Right lung (tissue), 5 donors: Measurements from ENCODE around the gene FMNL2. TPM values are rescaled to one million over a fixed set of nuclear protein-coding genes. Genes with fewer than 3 reads are reported as not detected.
"Not testable (repeated sequence)": the region's sequence is repeated elsewhere in the genome, so short reads cannot be mapped to it uniquely, and the experiment has no call there.

Experiments used
- DNase-seq, 2 donors: peaks; one replicate each; pipeline ENCODE4 v3.0.0-alpha.2; 2013
- polyA plus RNA-seq, 5 donors: library from polyadenylated mRNA; unstranded; fragments of 120-200 nt; gene quantifications; one replicate each; pipeline versions ENCODE4 v1.2.1 to v1.2.3, GENCODE V29; 2013; ENCODE audit warnings: inconsistent platforms in 1 of 5, low replicate concordance in 1 of 5; ENCODE audit not compliant: insufficient read length in 5 of 5, insufficient read depth in 1 of 5

The FMNL2 gene
- polyA plus RNA-seq, 5 donors = 51.4 to 89.6 (median 77.5) TPM

DNA sequence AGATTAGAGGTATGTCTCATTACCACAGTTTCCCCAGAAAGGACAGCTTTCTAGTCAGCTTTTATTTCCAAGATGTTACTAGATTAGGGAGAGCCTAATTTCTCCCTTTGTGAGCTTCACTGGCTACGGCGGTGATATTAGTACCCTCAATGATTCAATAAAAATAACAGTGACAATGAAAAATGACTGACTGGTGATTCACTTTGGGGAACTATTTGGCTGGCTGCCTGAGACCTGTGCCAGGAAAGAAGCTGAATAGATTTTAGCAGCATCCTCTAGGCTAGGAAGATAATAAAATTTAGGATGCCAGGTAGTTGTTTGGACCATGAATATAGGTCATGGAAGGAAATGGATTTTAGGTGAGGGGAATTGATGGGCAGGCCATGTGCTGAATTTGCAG lies 178.7 kb downstream of the FMNL2 start:
- DNase-seq = no peak

DNA sequence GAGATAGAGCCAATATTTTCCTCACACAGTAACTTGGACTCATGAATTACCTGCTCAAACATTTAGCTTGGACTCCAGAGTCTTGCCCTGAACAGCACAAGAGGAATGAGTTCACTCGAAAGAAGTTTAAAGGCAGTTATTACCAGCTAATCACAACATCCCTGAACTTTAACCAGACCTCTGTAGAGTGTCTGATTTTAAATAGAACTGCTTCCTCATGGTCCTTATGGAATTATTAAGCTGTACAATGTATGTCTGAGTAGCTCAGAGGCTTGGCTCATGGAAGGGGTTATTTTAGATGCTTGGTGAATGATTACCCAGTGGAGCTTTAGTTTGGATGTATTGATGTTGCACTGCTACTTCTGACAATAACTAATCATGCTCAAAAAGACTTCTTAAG lies 183.1 kb downstream of the FMNL2 start:
- no peak for DNase-seq

DNA sequence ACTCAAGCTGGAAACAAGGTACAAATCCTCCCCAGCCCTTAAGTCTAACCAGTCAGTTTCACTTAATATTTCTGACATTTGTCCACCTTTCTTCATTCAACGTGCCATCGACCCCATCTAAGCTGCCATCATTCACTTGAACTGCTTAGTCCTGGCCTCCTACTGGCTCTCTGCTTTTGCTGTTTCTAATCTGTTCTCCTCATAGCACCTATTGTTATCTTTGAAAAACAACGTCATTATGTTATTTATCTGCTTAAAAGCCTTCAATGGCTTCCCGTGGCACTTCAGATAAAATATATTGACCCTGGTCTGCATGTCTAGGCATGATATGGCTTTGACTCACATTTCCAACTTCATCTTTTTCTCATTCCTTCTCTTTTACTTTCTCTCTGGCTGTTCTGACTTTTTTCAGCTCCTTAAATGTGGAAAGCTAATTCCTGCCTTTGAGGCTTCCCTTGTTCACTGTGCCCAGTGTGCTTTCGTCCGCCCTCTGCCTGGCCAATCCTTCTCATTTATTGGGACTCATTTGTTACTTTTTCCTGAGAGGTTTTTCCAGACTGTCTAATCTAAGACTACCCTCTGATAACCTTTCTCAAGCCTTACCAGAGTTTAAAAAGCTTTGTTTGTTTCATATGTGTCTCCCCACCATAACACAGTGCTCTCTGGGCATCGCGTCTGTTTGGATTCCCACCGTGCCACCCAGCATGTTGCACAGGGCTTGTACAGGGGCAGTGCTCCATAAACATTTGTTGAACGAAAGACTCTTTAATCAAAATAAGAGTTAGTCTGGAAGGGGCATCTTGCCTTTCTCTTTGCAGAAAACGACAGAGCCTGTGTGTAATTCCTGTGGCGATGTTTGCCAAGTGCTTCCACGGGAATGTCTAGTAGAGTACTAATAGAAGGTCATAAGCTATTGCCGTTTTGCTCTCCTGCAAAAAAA lies 183.9 kb downstream of the FMNL2 start:
- no peak for DNase-seq

DNA sequence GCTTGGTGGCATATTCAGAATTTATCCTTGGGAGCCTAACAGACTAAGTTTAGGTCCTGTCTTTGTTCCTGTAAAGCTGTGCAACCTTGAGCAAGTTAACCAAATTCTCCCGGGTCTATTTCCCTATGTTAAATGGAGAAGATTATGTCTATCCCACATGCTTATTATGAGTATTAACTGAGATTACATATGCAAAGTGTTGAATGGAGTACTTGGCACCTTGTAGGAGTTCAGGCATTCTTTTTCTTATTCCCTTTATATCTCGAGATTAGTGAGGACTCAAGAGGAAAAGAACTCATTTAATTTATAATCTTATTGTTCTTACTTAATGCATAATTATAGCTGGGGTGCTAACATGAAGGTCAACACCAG lies 184.6 kb downstream of the FMNL2 start:
- no peak for DNase-seq

DNA sequence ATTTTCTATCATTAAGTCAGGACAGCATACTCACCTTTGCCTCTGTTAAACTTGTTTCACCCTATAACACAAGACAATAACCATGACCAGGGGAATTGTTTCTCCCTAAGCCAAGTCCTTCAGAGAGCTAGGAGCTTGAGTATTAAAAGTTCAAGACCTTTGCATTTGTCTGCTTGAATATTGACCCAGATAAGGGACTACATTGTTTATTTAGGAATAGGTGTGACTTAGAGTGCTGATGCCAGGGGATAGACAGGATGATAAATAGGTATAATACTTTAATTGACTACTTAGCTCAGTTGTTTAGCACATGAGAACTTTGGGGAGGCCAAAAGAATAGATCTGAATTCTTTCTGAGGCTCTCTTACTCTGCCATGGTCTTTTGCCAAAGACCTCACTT lies 185.8 kb downstream of the FMNL2 start:
- DNase-seq = no peak

DNA sequence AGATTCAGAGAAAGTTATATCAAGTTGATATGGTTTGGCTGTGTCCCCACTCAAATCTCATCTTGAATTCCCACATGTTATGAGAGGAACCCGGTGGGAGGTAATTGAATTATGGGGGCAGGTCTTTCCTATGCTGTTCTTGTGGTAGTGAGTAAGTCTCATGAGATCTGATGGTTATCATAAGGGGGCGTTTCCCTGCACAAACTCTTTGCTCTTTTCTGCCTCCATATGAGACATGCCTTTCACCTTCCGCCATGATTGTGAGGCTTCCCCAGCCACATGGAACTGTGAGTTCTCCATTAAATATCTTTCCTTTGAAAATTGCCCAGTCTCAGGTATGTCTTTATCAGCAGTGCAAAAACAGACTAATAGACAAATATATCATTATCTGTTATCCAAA lies 187.5 kb downstream of the FMNL2 start:
- not testable (repeated sequence) for DNase-seq

DNA sequence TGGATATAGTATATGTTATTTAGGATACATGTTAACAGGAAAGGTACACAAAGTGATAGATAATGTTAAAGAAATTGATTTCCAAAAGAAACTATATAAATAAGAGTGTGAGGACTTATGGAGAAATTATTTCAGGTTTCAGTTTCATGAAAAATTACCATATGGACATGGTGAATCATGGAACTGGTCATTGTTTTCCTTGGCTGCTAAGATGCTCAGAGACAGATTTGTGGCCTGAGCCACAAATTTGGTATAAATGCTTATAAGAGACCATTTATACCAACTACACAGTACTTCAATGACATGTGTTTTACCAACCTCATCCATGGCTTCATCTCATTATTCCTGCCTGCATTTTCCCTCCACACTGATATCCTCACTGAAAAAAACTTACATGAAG lies 188.1 kb downstream of the FMNL2 start:
- DNase-seq = no peak

DNA sequence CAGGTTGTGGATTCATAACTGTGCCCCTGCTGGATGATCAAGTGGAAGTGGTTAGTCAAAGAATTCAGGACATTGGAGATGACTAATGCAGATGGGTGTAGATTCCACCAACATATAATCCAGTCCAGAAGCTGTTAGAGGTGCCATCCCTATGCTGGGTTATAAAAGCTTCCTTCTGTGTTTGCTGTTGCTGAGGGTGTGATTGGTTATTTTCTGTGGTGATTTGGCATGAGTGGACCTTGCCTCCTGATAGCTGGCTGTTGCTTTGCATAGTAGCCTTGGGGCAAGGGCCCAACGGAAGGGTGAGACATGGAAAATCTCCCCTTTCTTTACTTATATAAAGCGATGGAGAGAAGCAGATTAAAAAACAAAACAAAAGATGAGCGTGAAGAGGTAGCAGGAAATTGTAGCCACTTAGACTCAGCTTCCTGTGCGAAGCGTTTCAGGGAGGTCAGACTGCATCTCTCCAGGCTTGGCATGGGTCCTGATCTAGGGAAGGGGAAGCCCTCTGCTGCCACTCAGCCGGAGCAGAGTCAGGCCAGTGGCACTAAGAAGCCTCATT lies 190.4 kb downstream of the FMNL2 start:
- DNase-seq = no peak

DNA sequence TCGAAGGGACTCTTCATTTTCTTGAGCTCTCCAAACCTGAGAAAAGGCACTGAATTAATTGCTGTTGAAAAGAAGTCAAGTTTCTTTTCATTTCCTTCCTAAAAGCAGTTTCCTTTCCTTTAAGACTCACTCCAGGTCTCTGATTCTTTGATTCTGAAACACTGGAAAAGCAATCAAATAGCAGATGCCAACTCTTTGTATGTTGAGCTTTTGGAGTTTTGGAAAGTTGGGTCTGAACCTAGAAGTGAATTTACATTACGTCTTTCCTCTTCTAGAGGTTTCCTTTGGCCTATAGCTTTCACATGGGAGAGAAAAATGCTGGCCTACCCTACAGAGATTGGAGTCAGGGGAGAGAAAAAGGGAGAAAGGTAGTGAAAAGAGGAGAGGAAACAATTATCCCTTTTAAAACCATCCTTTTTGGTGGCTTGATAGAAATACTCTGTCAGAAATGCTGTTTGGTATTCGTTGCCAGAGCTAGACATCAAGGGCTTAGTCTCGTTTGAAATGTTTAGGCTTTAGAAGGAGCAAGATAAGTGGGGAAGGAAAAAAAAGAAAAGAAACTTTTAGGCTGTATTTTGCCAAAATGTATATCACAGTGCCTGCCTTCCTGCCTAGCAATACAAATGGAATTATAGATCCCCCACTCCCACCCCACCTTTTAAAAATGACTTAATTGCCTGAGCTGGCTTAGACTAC lies 194.6 kb downstream of the FMNL2 start:
- no peak for DNase-seq

DNA sequence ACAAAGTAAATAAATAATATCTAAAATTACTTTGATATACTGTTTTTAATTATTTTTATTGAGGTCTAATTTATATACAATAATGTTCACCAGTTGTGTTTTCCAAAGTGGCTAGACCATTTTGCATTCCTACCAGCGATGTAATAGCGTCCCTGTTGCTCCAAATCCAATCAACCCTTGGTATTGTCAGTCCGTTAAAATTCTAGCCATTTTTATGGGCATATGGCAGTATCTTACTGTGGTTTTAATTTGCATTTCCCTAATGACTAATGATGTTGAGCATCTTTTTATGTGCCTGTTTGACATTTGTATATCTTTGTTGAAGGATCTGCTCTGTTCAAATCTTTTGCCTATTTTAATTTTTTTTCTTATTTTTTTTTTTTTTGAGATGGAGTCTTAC lies 197.3 kb downstream of the FMNL2 start:
- no peak for DNase-seq

DNA sequence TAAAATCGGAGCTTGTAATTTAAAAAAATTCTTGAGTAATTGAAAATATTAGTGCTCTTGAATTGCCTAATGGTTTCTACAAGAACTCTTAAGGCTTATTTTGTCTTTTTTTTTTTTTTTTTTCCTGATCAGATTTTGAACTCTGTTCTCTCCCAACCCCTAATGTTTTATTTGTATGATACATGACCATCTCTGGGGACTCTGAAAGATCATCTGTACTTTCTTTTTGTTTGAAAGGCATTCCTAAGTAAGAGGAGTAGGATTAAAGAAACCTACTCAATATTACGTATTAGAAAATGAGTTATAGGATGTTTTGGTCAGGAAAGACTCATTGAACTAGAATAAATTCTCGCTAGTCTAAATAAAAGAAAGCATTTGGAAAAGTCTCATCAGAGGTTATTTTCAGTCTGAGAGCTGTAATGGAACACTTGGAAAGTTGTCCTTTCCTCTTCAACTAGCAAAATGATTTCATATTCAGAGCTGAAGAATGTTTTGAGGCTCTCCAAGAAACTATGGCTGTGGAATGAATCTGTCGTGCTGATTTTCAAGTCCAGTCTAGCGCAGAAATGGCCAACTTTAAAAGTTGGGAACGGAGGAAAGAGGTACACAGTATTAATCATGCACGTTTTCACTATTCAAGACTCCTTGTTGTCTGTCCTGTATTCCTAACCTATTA lies 199.6 kb downstream of the FMNL2 start:
- no peak for DNase-seq

DNA sequence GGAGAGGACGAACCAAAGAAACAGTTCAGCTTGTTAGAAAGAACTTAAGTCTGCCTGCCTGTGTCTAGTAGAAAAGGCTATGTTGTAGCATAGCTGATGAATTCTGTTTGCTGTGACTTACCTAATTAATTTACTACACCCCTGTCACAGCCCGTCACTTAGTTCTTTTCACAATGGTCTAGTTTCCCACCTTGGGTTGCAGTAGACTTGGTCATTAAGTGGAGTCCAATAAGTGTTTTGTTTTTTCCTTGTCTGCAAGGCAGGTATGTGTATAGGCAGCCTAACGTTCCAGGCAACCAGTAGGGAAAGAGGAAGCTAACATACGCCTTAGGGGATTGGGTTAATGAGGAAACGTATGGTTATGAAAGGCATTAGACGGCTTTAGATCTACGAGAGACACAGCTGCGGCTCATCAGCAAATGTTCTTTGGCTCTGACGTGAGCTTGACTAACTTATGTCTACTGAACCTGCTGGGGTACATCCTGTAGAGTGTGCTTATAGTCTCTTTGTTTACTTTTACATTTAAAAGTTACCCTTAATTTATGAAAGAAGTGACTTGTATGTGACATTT lies 202.2 kb downstream of the FMNL2 start:
- DNase-seq = no peak

DNA sequence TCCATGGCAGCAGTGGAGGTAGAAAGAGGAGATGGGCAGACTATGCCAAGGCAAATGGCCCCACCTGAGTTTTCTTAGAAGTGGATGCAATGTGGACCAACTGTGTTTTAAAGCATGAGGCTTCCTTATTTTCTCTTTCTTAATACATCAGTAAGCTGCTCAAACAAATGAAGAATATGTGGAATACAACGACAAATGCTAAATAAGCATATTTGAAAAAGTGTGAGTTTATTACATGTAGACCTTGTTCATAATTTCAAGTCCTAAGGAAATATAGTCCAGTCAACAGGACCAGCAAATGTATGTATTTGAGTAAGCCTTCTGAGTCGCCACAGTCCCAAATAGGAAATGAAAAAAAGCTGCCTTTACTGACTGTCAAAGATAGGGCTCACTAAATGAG lies 204.4 kb downstream of the FMNL2 start:
- no peak for DNase-seq

DNA sequence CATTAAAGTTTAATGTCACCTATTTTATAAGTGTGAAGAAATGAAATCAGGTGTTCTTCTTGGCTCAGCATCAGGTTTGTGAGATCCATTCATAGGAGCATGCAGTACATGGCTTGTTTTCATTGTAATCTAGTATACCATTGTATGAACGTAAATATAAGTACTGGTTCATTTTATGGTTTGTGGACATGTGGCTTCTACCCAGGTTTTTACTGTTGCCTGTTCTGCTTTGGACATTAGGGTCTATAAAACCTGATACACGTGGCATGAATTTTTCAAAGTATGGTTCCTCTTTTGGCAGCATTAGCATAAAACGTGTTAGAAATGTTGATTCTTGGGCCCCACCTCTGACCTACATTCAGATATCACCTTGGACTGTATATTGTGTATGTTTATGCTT lies 206.7 kb downstream of the FMNL2 start:
- DNase-seq = no peak

DNA sequence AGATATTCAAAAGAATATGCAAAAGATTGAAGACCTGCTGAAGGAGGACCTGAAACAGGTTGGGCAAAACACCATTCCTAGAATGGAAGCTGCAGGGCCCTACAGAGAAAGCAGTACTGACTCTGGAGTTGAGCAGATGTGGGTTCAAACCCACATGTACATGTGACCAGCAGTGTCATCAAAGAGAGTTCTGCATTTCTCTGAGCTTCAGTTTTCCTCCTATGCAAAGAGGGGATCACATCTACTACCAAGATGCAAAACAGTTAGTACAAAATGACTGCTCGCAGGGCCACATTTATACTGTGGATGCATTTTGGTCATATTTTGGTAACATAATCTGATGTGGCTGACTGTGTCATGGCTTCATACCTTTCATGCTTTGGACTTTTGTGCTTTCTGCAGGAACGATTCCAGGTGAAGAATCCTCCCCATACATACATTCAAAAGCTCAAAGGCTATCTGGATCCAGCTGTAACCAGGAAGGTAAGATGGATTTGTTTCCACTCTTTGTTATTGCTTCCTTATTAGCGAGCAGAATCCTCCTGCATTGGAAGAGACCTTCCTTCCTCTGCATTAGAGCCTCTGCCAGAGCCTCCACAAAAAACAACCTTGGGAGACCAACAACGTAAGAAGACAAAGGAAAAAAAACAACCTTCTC lies 207.5 kb downstream of the FMNL2 start:
- no peak for DNase-seq

DNA sequence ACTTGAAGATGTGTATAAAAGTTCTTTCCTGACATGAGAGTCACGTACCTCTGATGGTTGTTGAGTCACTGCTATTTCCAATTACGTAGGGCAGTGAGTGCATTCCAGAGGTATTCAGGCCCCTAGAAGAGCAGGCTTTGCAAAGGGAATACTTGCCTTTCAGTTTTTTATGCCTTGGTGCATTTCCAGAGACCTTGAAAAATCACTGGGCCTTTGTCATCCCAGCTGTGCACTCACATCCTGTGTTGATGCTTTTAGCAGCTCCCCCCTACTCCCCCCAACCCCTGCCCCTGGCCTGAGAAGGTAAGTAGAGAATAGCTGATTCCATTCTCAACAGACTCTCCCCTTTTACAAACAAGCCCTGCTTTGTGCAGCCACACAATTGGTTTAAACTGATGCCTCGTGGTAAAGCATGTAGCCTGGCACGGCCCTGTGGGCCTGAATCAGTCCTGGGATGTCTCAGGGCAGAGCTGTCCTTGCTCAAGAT lies 208.1 kb downstream of the FMNL2 start:
- DNase-seq = peak; percentile 45 to 61

DNA sequence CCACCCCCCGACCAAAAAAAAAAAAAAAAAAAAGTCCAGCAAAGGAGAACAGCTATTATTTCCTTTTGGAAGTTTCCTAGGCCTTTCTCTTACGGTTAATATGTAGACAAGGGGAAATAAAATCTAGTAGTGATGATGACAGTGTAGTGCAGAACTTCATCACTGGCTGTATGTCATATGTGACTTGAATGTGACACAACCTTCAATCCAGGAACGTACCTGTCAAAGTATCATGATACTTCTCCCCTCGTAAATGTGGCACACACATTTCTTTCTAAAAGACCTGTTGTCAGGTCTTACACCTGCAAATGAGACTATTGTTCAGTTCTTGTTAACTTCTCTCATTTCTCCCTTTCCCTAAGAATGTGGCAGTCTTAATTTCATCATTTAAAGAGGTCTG lies 208.7 kb downstream of the FMNL2 start:
- no peak for DNase-seq

DNA sequence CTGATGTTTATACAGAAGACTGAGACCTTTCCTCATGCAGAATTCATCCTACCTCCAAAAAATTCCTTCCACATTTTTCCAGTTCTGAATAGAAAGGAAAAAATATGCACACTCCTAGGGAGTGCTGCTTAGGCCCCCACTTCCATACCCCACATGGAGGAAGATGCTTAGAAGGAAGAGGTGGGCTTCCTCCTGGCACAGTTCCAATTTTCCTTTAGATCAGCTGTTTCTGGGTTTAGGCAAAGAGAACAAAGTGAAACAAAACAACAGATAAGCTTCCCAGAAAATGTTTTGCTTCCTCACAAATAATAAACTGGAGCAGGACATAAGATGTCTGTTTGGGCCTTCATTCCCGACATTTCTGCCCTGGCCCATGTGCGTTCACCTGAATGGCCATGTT lies 209.7 kb downstream of the FMNL2 start:
- DNase-seq = no peak

DNA sequence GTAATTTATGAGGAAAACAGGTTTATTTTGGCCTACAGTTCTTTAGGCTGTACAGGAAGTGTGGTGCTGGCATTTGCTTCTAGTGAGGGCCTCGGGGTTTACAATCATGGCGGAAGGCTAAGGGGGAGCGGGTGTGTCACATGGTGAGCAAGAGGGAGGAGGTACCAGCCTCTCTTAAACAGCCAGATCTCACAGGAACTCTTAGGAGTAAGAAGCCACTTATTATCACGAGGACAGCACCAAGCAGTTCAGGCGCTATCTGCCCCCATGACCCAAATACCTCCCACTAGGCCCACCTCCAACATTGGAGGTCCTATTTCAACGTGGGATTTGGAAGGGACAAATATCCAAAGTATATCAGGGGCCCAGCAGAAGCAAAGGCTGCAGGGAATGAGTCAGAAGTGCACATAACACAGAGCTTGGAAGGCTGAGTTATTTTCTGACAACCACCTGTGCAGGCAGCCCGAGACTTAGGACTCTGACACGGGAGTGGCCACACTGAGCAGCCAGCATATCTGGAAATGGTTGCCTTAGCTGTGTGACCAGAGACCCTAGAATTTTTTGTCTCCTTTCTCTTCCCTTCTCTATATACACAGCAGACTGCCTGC lies 211.4 kb downstream of the FMNL2 start:
- no peak for DNase-seq

DNA sequence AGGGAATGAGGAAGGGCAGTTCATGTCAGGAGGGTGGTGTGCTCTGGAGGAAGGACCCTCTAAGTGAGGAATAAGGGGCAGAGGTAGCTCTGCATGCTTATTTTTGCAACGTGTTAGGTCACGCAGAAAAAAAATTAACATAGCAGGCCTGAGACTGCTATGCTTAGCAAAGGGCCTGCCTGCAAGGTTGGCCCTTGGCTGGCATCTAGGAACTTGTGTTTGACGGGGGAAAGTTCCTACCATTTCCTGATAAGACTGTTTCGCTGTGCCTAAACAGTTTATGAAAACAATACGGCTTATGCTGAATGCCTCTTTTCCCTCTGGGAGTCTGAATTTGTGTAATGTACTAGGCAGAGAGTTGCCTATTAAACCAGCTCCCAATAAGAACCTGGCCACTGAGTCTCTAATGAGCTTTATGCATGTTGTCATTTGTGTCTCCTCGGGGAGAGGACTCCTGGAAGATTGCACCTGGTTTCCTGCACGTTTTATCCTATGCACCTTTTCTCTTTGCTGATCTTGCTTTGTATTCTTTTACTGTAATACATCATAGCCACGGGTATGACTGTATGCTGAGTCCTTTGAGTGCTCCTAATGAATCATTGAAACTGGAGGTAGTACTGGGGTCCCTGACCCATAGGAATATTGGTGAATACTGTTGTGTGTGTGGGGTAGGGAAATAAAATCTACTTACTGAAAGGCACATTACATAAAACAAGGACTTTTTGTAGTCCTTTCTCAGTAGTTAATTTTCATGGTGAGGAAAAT lies 213.3 kb downstream of the FMNL2 start:
- no peak for DNase-seq
